Natural killer cell (primary cell): ENCODE data around the gene NGEF. TPM values are rescaled to one million over a fixed set of nuclear protein-coding genes. Genes with fewer than 3 reads are reported as not detected.

Experiments used
- ATAC-seq, 3 donors: fragments of 150-1000 bp in 2 of 3; fragments of 200-7000 bp in 1 of 3; cut with Tn5 transposase; 1 replicate in 1 of 3; 2 replicates in 2 of 3; pipeline ENCODE4 v1.10.0; 2021; ENCODE audit warnings: mild to moderate bottlenecking in 2 of 3, moderate library complexity in 2 of 3
- DNase-seq, 2 donors: peaks; one replicate each; pipeline versions ENCODE4 v3.0.0 to v3.0.0-alpha.2; 2013 to 2021; ENCODE audit warnings: mixed read lengths in 1 of 2
- H3K27ac ChIP-seq: one replicate; pipeline ENCODE4 v1.5.1; 2013; ENCODE audit warnings: mild to moderate bottlenecking, low read length
- H3K27me3 ChIP-seq: one replicate; pipeline ENCODE4 v1.6.1; 2013; ENCODE audit warnings: low read length; ENCODE audit not compliant: control insufficient read depth, insufficient read depth
- H3K36me3 ChIP-seq: one replicate; pipeline ENCODE4 v1.6.1; 2013; ENCODE audit warnings: low read length; ENCODE audit not compliant: control insufficient read depth, insufficient read depth
- H3K4me1 ChIP-seq: one replicate; pipeline ENCODE4 v1.6.1; 2013; ENCODE audit warnings: low read length; ENCODE audit not compliant: control insufficient read depth, insufficient read depth
- H3K4me3 ChIP-seq: one replicate; pipeline ENCODE4 v1.5.1; 2013; ENCODE audit warnings: low read length
- H3K9me3 ChIP-seq: one replicate; pipeline ENCODE4 v1.6.1; 2013; ENCODE audit warnings: low read length; ENCODE audit not compliant: control insufficient read depth, insufficient read depth
- H3K27ac Mint-ChIP-seq, 2 donors: one replicate each; pipeline ENCODE4 v1.8.0; 2022; ENCODE audit warnings: mild to moderate bottlenecking in 2 of 2, mixed read lengths in 2 of 2, moderate library complexity in 1 of 2
- H3K27me3 Mint-ChIP-seq, 2 donors: one replicate each; pipeline ENCODE4 v1.8.0; 2022; ENCODE audit warnings: low read depth in 2 of 2, mixed read lengths in 2 of 2
- H3K36me3 Mint-ChIP-seq: one replicate; pipeline ENCODE4 v1.8.0; 2022; ENCODE audit warnings: mixed read lengths
- H3K4me1 Mint-ChIP-seq, 2 donors: one replicate each; pipeline ENCODE4 v1.8.0; 2022; ENCODE audit warnings: mixed read lengths in 2 of 2
- H3K4me3 Mint-ChIP-seq: one replicate; pipeline ENCODE4 v1.8.0; 2022; ENCODE audit warnings: mild to moderate bottlenecking, moderate library complexity, mixed read lengths
- H3K9me3 Mint-ChIP-seq, 2 donors: one replicate each; pipeline ENCODE4 v1.8.0; 2022; ENCODE audit warnings: mixed read lengths in 2 of 2
- WGBS: methylation state at CpG from one replicate; pipeline ENCODE4 v1.1.7; 2013; ENCODE audit warnings: missing lambda C conversion rate; ENCODE audit not compliant: insufficient coverage; 5-methylcytosine and 5-hydroxymethylcytosine counted together
- intact Hi-C: fragments of 100-400 bp; cut with micrococcal nuclease; formaldehyde crosslinking; loops from one replicate; pipeline ENCODE4 v1.14.2; 2022
- total RNA-seq, 4 donors: library from RNA; stranded (reverse); fragments of 120-200 nt in 1 of 4; gene quantifications; one replicate each; pipeline versions ENCODE4 v1.2.3 to v1.2.4, GENCODE V29; 2013 to 2022
- TF ChIP-seq, protein P1 (sequence below): fragments of 200-600 bp; IDR thresholded peaks from one replicate; pipeline ENCODE4 v1.8.0; 2022; ENCODE audit warnings: antibody characterized with exemption

The NGEF gene
- total RNA-seq, 3 donors from 2014 or later (not counting 1 experiment from before 2014, with no cell fraction given): not detected

DNA sequence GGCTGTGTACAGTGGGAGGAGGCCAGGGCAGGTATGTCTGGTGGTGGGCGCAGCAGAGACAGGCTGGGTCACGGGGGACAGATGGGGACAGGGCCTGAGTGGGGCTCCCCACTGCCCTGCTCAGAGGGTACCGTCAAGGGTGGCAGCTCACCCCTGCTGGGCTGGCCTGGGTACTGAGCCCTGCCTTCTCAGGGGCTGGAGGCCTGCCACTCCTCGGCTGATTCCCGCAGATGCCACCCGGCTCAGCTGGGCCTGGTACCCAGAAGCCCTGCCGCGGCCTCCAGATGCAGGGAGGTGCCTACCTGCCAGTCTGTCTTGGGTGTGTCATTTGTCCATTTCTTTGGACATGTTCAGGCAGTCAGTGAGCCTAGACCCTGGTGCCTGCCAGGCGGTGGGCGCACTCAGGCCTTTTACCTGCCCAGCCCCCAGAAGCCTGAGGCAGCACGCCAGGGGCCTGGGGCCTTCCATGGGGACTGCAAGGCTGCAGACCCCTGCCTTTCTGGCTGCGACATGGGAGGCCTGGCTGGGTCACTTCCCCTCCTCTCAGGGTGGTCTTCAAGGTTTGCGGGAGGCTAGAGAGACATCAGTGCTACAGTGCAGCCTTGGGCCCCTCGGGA, 139.7 kb downstream of the NGEF start:
- DNase-seq: no peak
- WGBS: 93% methylated on average over 14 of the region's 14 CpGs
- H3K4me1 Mint-ChIP-seq: peaks cover 0 to 11% of the 10 kb centered on the region in 2 donors
- TF ChIP-seq, protein P1, sequence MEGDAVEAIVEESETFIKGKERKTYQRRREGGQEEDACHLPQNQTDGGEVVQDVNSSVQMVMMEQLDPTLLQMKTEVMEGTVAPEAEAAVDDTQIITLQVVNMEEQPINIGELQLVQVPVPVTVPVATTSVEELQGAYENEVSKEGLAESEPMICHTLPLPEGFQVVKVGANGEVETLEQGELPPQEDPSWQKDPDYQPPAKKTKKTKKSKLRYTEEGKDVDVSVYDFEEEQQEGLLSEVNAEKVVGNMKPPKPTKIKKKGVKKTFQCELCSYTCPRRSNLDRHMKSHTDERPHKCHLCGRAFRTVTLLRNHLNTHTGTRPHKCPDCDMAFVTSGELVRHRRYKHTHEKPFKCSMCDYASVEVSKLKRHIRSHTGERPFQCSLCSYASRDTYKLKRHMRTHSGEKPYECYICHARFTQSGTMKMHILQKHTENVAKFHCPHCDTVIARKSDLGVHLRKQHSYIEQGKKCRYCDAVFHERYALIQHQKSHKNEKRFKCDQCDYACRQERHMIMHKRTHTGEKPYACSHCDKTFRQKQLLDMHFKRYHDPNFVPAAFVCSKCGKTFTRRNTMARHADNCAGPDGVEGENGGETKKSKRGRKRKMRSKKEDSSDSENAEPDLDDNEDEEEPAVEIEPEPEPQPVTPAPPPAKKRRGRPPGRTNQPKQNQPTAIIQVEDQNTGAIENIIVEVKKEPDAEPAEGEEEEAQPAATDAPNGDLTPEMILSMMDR: no peak
- no peak overlapping the region for H3K4me3 Mint-ChIP-seq
- Histone ChIP-seq H3K4me3 (no peak overlapping the region), H3K36me3 (no peaks in the 10 kb centered on the region), H3K27me3 (peaks cover 12% of the 10 kb centered on the region), H3K9me3 (no peaks in the 10 kb centered on the region), H3K27ac (no peak overlapping the region), H3K4me1 (peaks cover 10% of the 10 kb centered on the region)
- no peaks in the 10 kb centered on the region for H3K36me3 Mint-ChIP-seq
- intact Hi-C loops: no loop called here
- no peak for ATAC-seq
- H3K27ac Mint-ChIP-seq: no peak overlapping the region
- H3K9me3 Mint-ChIP-seq: no peaks in the 10 kb centered on the region
- H3K27me3 Mint-ChIP-seq: peaks cover 8 to 10% of the 10 kb centered on the region in 2 donors

DNA sequence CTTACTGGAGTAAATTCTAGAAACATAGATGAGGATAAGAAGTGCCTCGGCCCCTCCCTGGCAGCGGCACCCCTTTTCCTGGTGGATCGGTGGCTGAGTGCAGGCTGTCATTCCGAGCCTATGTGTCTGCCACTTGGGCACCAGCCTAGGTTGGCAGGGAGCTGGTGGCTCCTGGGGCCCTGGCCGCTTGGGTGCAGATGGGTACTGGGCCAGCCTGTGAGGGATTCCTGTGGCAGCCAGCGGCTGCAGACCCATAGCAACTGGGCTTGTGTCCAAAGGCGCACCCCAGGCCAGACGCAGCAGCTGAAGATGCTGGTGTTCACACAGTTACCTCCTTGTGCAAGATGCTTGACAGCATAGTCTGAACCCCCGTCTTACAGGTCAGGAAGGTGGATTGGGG, 140.2 kb downstream of the NGEF start:
- 96% methylated on average over 9 of the region's 9 CpGs for WGBS
- Mint-ChIP-seq H3K9me3 (no peaks in the 10 kb centered on the region), H3K27ac (no peak overlapping the region), H3K36me3 (no peaks in the 10 kb centered on the region), H3K27me3 (peaks cover 8 to 10% of the 10 kb centered on the region in 2 donors), H3K4me1 (peaks cover 0 to 11% of the 10 kb centered on the region in 2 donors), H3K4me3 (no peak overlapping the region)
- no peak overlapping the region for H3K27ac ChIP-seq
- H3K4me1 ChIP-seq: peaks cover 10% of the 10 kb centered on the region
- intact Hi-C loops: no loop called here
- no peaks in the 10 kb centered on the region for H3K36me3 ChIP-seq
- TF ChIP-seq, protein P1: no peak
- no peak overlapping the region for H3K4me3 ChIP-seq
- ATAC-seq: no peak
- H3K27me3 ChIP-seq: peaks cover 12% of the 10 kb centered on the region
- DNase-seq: no peak
- no peaks in the 10 kb centered on the region for H3K9me3 ChIP-seq

DNA sequence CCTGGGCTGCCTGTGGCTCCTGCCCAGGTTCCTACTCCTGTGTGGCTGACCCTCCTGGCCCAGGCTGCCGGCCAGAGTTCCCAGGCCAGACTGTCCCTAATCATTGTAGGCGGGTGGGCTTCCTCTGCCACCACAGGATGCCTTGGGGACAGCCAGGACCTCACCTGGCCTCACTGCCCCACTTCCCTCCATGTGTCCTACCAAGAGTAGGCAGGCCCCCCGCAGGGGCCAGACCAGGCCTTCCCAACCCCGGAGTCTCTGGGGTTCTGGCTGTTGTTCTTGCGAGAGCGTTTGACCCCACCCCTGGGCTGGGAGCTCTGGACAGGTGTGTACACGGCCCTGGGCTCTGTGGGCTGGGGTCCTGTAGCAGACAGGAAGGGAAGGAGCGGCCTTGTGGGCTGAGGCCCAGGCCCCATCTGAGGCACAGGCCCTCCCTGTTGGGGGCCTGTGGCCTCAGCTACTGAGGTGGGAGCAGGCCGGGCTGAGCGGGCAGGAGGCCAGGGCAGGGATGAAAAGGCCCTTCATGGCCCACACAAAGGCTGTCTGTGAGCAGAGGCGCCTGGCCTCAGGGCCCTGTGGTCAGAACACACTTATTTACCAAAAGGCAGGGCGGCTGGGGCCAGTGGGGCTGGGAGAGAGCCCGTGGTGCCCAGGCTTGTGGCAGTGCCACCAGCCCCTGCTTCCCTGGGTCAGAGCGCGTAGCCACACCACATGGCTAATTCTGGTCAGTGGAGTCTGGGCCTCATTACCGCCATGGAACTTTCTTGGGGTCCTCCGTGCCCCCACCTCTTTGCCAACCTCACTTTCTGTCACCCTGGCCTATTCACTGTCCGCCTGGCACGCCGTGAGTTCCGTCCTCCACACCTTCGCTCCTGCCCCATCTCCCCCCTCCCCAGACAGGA, 141.0 kb downstream of the NGEF start:
- Mint-ChIP-seq H3K4me3 (no peak overlapping the region), H3K27ac (no peak overlapping the region), H3K36me3 (no peaks in the 10 kb centered on the region), H3K4me1 (peaks cover 0 to 11% of the 10 kb centered on the region in 2 donors), H3K27me3 (peaks cover 8 to 10% of the 10 kb centered on the region in 2 donors), H3K9me3 (no peaks in the 10 kb centered on the region)
- 82% methylated on average over 22 of the region's 22 CpGs for WGBS
- Histone ChIP-seq H3K4me3 (no peak overlapping the region), H3K4me1 (peaks cover 10% of the 10 kb centered on the region), H3K9me3 (no peaks in the 10 kb centered on the region), H3K36me3 (no peaks in the 10 kb centered on the region), H3K27me3 (peaks cover 11% of the 10 kb centered on the region), H3K27ac (no peak overlapping the region)
- DNase-seq: no peak
- intact Hi-C loops: no loop called here
- ATAC-seq: no peak
- TF ChIP-seq, protein P1: no peak
